Adipose tissue (tissue), 3 donors: ENCODE data around the gene CCDC177. TPM values are rescaled to one million over a fixed set of nuclear protein-coding genes. Genes with fewer than 3 reads are reported as not detected.

ENCODE experiments used
- H3K27ac ChIP-seq: one replicate; pipeline ENCODE4 v1.5.1; 2013; ENCODE audit warnings: low read depth, low read length
- WGBS, 3 donors: extraction: QIAGEN DNeasy Blood & Tissue Kit; methylation state at CpG; one replicate each; pipeline ENCODE4 v1.1.7; 2013; 5-methylcytosine and 5-hydroxymethylcytosine counted together
- polyA plus RNA-seq, 3 donors: library from polyadenylated mRNA; stranded (reverse); fragments of 200-250 nt; gene quantifications; one replicate each; pipeline ENCODE4 v1.2.3, GENCODE V29; 2013
- donor health status: healthy with polysubstance abuse.
- donor health status: Bipolar disorder and iron deficiency.
- donor health status: healthy.

The CCDC177 gene
- under 1 TPM in 1 of 3 donors, not detected in 2; 0.07 TPM for polyA plus RNA-seq

- 1% methylated on average over 51 to 52 of the region's 52 CpGs for WGBS, 3 donors
- no peak within 1 kb of the TSS for H3K27ac ChIP-seq
These were observed at the start of gene CCDC177 for GRCh38 chr14:69574263-69574953. Gene CCDC177, minus strand, starts transcription at chr14:69574871. Its CDS starts 1,249 bp downstream, at chr14:69573622.

- 66 to 88% (median 86%) methylated on average over 4 of the region's 4 CpGs for WGBS, 3 donors
- H3K27ac ChIP-seq = no peak overlapping the region
These were observed 49.5 kb upstream of the CCDC177 start for GRCh38 chr14:69624136-69624535.

GRCh38 chr14:69620981-69621380, 46.3 kb upstream of the CCDC177 start:
- H3K27ac ChIP-seq = no peak overlapping the region

GRCh38 chr14:69620211-69620611, 45.5 kb upstream of the CCDC177 start:
- WGBS, 3 donors = 52 to 68% (median 57%) methylated on average over 5 of the region's 5 CpGs
- H3K27ac ChIP-seq = no peak overlapping the region

More at GRCh38 chr14:69620981-69621380, 46.3 kb upstream of the CCDC177 start:
- WGBS, 3 donors = 75 to 89% (median 77%) methylated on average over 2 of the region's 2 CpGs

- 54 to 78% (median 57%) methylated on average over 4 of the region's 4 CpGs for WGBS, 3 donors
- no peak overlapping the region for H3K27ac ChIP-seq
These were observed 44.3 kb upstream of the CCDC177 start for GRCh38 chr14:69619012-69619411.

GRCh38 chr14:69617796-69618195, 43.1 kb upstream of the CCDC177 start:
- H3K27ac ChIP-seq = no peak overlapping the region
- WGBS, 3 donors = 19 to 42% (median 27%) methylated on average over 1 of the region's 1 CpG

- WGBS, 3 donors = 53 to 59% (median 54%) methylated on average over 1 of the region's 1 CpG
- H3K27ac ChIP-seq = no peak overlapping the region
These were observed 41.7 kb upstream of the CCDC177 start for GRCh38 chr14:69616408-69616773.

GRCh38 chr14:69615496-69616407, 41.1 kb upstream of the CCDC177 start:
- H3K27ac ChIP-seq = peak overlapping the region; percentile 10
- 10 to 37% (median 14%) methylated on average over 9 of the region's 9 CpGs for WGBS, 3 donors

GRCh38 chr14:69615121-69615495, 40.4 kb upstream of the CCDC177 start:
- H3K27ac ChIP-seq = peak overlapping the region; percentile 10

GRCh38 chr14:69614592-69614991, 39.9 kb upstream of the CCDC177 start:
- no peak overlapping the region for H3K27ac ChIP-seq
- 12 to 21% (median 20%) methylated on average over 2 of the region's 2 CpGs for WGBS, 3 donors

More at GRCh38 chr14:69615121-69615495, 40.4 kb upstream of the CCDC177 start:
- whole genome bisulfite sequencing, 3 donors = 52 to 59% (median 57%) methylated on average over 5 of the region's 5 CpGs

GRCh38 chr14:69613312-69614073, 38.8 kb upstream of the CCDC177 start:
- WGBS, 3 donors = 42 to 72% (median 69%) methylated on average over 4 of the region's 4 CpGs
- H3K27ac ChIP-seq = no peak overlapping the region

- H3K27ac ChIP-seq = no peak overlapping the region
- 8 to 23% (median 23%) methylated on average over 2 of the region's 2 CpGs for WGBS, 3 donors
These were observed 38.1 kb upstream of the CCDC177 start for GRCh38 chr14:69612783-69613130.

- H3K27ac ChIP-seq = peak overlapping the region; percentile 98
- WGBS, 3 donors = 0 to 1% (median 0%) methylated on average over 41 to 47 of the region's 47 CpGs
These were observed 37.5 kb upstream of the CCDC177 start for GRCh38 chr14:69612014-69612782.

- peak within 1 kb of the TSS; percentile 98 for H3K27ac ChIP-seq
- 0 to 1% (median 0%) methylated on average over 78 to 105 of the region's 105 CpGs for WGBS, 3 donors
These were observed 36.7 kb upstream of the CCDC177 start, which contains the start of gene SUSD6 for GRCh38 chr14:69611172-69612013. Gene SUSD6, plus strand, starts transcription at chr14:69611596. Its CDS starts 46,997 bp downstream, at chr14:69658593.

GRCh38 chr14:69610874-69611171, 36.2 kb upstream of the CCDC177 start:
- WGBS, 3 donors = 7 to 23% (median 22%) methylated on average over 8 of the region's 8 CpGs
- H3K27ac ChIP-seq = no peak overlapping the region

GRCh38 chr14:69610020-69610873, 35.6 kb upstream of the CCDC177 start:
- no peak overlapping the region for H3K27ac ChIP-seq
- 42 to 75% (median 68%) methylated on average over 8 of the region's 8 CpGs for WGBS, 3 donors
